Midbrain (tissue), 1 donor: ENCODE results near the gene GCHFR.

Experiments
- DNase-seq: peaks from one replicate; lab custom pipeline; 2025; lab: John Stamatoyannopoulos, UW

GCHFR gene

GRCh38 chr15:40763801-40764628, at the start of gene GCHFR:
GCHFR (plus strand) TSS chr15:40764068; CDS start chr15:40764181, 113 bp downstream.
- DNase-seq, result peak; percentile 31

GRCh38 chr15:40714144-40714543, 49.7 kb upstream of the GCHFR start:
- DNase-seq, result no peak

DNA sequence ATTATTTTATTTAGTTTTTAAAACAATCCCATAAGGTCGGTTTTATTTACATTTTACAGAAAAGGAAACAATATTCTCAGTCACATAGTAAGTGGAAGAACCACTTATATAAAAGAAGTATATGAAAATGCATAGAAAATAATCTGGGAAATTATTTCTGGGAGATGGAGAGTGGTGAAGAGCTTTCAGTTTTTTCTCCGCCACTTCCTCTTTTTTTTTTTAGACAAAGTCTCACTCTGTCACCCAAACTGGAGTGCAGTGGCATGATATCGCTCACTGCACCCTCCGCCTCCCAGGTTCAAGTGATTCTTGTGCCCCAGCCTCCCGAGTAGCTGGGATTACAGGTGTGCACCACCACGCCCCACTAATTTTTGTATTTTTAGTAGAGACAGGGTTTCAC, 47.7 kb upstream of the GCHFR start:
- DNase-seq, result no peak

DNA sequence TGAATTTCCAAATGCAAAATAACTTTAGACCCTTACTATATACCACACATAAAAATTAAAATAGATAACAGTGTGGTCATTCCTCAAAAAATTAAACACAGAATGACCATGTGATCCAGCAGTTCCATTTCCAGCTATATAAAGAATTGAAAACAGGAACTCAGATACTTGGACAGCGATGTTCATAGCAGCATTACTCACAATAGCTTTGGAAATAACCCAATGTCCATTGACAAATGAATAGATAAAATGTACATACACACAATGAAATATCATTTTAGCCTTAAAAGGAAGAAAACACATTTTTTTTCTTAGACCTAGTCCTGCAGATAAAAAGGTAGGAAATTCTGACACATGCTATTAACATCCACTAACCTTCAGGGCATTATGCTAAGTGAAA, 42.2 kb upstream of the GCHFR start:
- DNase-seq, result no peak

DNA sequence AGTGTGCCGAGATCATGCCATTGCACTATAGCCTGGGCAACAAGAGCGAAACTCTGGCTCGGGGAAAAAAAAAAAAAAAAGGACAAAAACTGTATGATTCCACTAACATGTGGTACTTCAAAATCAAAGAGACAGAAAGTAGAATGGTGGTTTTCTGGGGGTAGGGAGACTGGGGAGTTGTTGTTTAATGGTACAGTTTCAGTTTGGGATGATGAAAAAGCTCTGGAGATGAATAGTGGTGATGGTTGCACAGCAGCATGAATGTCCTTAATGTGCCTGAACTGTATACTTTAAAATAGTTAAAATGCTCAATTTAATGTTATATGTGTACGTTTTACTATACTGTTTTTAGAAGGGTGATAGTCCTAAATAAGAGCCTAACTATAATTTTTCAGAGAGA, 41.5 kb upstream of the GCHFR start:
- no peak for DNase-seq

DNA sequence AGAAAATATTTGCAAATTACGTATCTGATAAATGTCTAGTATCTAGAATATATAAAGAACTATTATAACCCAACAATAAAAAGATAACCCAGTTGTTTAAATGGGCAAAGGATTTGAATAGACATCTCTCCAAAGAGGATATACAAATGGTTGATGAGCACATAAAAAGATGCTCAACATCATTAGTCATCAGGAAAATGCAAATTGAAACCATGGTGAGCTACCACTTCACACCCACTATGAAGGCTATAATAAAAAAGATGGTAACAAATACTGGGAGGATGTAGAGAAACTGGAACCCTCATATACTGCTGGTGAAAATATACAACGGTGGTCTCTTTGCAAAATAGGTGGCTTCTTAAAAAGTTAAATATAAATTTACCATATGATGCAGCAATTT, 40.9 kb upstream of the GCHFR start:
- DNase-seq, result no peak

- no peak for DNase-seq
Measured at GRCh38 chr15:40723919-40724318, 39.9 kb upstream of the GCHFR start.

GRCh38 chr15:40731034-40731433, 32.8 kb upstream of the GCHFR start:
- no peak for DNase-seq

DNA sequence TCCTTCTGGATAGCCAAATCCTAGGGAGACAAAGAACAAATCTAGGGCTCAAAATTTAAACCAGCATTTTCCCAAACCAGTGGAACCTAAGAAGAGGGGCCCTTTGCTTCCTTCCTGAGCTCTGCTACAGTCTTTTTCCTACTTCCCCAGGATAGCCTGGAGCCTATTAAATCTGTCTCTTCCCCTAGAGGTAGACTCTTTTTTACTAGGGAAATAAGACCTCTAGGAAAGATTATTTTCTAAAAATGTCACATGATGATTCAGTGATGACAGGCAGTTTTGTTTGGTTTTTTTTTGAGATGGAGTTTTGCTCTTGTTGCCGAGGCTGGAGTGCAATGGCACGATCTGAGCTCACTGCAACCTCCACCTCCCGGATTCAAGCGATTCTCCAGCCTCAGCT, 27.3 kb upstream of the GCHFR start:
- DNase-seq, result no peak

DNA sequence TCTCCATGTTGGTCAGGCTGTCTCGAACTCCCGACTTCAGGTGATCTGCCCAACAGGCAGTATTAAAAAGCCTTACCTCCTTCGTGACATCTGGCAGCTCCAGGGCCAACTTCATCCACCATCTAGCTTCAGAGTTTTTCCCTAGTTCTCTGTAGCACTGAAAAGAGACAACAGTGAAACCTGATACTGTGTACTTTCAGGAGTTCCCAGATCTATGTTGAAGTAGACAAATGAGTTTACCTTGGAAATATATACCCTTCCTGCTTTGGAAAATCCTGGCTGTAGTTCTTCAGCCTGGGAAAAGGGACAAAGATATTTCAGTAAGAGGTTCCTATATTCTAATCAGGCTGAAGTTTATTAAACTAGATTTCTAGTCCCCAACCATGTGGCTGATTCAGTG, 26.8 kb upstream of the GCHFR start:
- DNase-seq, result no peak

GRCh38 chr15:40739047-40739446, 24.8 kb upstream of the GCHFR start:
- no peak for DNase-seq

GRCh38 chr15:40739854-40740253, 24.0 kb upstream of the GCHFR start:
- DNase-seq, result no peak

- no peak for DNase-seq
Measured at GRCh38 chr15:40743485-40743901, 20.4 kb upstream of the GCHFR start.

DNA sequence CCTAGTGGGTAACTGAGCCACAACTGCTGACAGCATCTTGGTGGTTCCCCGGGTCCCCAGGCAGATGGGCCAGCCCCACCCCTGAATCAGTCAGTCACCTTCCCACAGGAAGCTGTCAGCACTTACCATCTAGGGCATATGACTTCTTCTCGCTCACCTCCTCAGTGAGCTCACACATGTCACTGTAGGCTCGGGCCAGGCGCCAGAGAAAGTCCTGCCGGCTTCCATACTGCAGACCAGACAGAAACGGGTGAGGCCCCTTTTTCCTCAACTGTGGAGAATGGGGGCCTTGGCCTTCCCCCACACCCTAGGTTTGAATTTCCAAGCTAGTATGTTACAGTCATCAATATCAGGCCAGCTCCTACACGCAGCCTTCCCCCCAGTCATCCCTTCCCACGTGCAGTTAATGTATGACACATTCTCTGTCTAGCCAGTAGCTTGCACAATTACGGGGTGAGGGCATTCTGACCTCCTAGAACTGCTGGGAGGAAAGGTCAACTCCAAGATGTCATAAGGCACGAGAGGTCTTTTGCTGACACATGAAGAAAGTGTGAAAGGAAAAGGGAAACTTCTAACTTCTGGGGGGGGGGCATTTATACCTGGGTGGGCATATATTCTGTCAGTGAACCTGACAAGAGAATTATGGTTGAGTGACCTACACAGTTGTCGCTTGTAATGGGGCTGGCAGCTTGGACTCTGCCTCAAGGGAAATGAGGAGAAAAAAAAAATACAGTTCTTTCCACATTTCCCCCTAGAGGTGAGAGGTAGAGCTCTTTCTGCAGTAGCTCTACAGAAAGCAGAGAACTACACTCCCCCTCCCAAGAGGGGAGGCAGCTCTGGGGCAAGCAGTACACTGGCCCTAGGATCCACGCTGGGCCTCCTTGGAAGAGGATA, 19.7 kb upstream of the GCHFR start:
- no peak for DNase-seq

- DNase-seq, result no peak
Measured at GRCh38 chr15:40744815-40745152, 19.1 kb upstream of the GCHFR start.

DNA sequence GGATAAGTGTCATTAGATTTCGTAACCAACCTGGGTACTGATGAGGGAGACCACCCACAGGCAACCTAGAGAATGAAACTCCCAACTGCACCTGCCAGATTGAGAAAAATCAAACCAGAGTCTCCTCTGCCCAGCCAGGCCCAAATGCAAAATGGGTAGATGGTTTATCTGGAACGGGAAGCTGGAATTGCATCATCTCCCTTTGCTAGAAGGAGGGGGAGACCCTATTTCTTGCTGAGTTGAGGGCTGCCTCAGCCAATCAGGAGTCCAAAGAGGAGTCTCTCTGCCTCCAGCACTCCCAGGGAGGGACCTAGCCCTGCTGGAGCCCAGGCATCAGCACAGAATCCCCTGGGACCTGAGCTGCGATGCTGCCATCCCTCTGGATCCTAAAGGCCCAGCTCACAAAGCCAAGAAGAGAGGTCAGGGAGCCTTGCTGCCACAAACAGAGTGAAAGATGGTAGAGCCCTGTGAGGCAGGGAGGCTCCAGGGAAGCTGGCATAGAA, 16.9 kb upstream of the GCHFR start:
- no peak for DNase-seq

DNA sequence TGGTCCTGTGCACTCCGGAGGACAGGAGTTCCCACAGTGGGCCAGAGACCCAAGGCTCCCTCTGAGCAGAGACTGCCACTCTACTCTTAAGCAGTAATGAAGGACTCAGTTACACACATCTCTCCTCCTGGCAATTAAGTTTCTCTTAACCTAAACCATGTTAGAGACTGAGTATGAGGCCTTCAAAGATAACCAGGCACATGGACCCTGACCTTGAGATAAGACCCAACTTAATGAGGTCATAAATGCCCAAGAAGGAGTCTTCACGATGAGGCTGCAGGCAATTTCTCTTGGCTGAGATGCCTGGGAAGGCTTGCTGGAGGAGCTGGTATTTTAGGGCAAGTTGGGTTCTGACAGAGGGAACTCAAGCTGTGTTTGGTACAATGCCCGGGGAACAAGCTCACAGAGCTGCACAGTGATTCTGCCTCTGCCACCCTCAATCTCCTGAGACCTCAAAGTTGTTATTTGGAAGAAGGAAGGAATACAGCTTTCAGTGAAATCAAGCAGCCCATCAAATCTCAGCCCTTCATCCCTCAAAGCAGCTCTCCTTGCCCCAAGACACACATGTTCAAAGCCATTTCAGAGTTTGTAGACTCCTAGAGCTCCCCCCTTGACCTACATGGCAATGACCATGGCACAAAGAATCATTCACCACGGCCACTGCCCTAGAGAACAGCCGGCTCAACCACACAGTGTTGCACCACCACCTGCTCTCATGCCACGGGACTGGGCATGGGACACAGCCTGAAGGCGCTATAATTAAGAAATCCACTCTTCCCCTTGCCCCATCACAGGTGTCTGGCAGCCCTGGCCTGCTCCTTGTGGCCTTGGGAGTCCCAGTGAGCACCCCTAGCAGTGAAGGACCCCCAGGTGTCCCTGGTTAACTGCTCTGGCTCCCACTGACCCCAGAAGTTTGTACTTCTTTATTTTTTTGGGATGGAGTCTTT, 15.9 kb upstream of the GCHFR start:
- no peak for DNase-seq

DNA sequence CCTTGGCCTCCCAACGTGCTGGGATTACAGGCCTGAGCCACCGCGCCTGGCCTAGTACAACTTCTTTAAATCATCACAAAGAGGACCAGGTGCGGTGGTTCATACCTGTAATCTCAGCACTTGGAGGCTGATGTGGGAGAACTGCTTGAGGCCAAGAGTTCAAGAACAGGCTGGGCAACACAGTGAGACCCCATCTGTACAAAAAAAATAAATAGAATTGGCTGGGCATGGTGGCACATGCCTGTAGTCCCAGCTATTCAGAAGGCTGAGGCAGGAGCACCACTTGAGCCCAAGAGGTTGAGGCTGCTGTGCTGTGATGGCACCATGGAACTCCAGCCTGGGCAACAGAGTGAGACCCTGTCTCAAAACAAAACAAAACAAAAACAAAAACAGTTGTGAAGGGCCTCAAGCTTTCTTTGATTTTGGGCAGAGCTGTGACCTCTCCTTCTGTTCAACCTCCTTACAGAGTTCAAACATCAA, 14.7 kb upstream of the GCHFR start:
- no peak for DNase-seq

- no peak for DNase-seq
Measured at GRCh38 chr15:40750885-40751284, 13.0 kb upstream of the GCHFR start.

- no peak for DNase-seq
Measured at GRCh38 chr15:40751745-40752144, 12.1 kb upstream of the GCHFR start.

DNA sequence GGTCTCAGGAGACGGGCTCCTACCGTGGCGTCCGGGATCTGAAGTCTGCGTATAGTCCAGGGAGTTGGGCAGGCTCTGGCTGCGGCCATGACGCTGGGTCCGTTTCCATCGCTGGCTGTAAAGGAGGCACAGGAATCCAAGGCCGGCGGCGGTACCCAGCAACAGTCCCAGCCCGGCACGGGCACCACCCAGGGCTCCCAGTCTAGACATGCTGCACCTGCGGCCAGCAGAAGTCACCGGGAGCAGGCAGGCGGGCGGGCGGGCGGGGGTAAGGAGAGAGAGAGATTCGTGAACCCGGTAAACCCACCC, 9.3 kb upstream of the GCHFR start:
- DNase-seq, result no peak
